Parathyroid adenoma (tissue), 2 donors: ENCODE data around the gene YAF2.

Experiments
- H2AFZ ChIP-seq: fragments of 300-600 bp; sonication (generic); one replicate; pipeline ENCODE4 v1.7.0; 2017; ENCODE audit warnings: antibody characterized with exemption, mild to moderate bottlenecking
- H3K27ac ChIP-seq: fragments of 300-600 bp; sonication (generic); one replicate; pipeline ENCODE4 v1.7.0; 2017
- H3K27me3 ChIP-seq: fragments of 300-600 bp; sonication (generic); one replicate; pipeline ENCODE4 v1.7.0; 2017; ENCODE audit warnings: low read length; ENCODE audit not compliant: control insufficient read depth, insufficient read depth
- H3K36me3 ChIP-seq: fragments of 300-600 bp; sonication (generic); one replicate; pipeline ENCODE4 v1.7.0; 2017; ENCODE audit warnings: low read length; ENCODE audit not compliant: control insufficient read depth, insufficient read depth
- H3K4me1 ChIP-seq: fragments of 300-600 bp; sonication (generic); one replicate; pipeline ENCODE4 v1.7.0; 2017; ENCODE audit warnings: control low read depth
- H3K4me2 ChIP-seq: fragments of 300-600 bp; sonication (generic); one replicate; pipeline ENCODE4 v1.7.0; 2017; ENCODE audit warnings: low read length
- H3K4me3 ChIP-seq: fragments of 300-600 bp; sonication (generic); one replicate; pipeline ENCODE4 v1.7.0; 2017; ENCODE audit warnings: low read depth, low read length
- H3K79me2 ChIP-seq: fragments of 300-600 bp; sonication (generic); one replicate; pipeline ENCODE4 v1.7.0; 2017; ENCODE audit warnings: control low read depth
- H3K9ac ChIP-seq: fragments of 300-600 bp; sonication (generic); one replicate; pipeline ENCODE4 v1.7.0; 2017; ENCODE audit warnings: mild to moderate bottlenecking
- H3K9me3 ChIP-seq: fragments of 300-600 bp; sonication (generic); one replicate; pipeline ENCODE4 v1.7.0; 2017; ENCODE audit warnings: low read length; ENCODE audit not compliant: control insufficient read depth
- CTCF ChIP-seq: fragments of 300-600 bp; sonication (generic); IDR thresholded peaks from one replicate; pipeline ENCODE4 v1.7.0; 2017; ENCODE audit warnings: antibody characterized with exemption, mild to moderate bottlenecking
- donor health status: primary hyperparathyroidism.

Gene YAF2

GRCh38 chr12:42125388-42125767 lies 112.7 kb downstream of the YAF2 start:
- Histone ChIP-seq H3K27ac (no peak overlapping the region), H3K4me1 (no peaks in the 10 kb centered on the region), H3K9me3 (no peaks in the 10 kb centered on the region), H3K4me3 (no peak overlapping the region), H3K79me2 (peaks cover 33% of the 10 kb centered on the region), H3K9ac (no peak overlapping the region), H2AFZ (no peak overlapping the region), H3K36me3 (no peaks in the 10 kb centered on the region), H3K4me2 (no peak overlapping the region), H3K27me3 (no peaks in the 10 kb centered on the region)
- no peak for TF ChIP-seq CTCF

GRCh38 chr12:42124764-42125387 lies 113.2 kb downstream of the YAF2 start:
- no peak overlapping the region for H3K4me2 ChIP-seq
- no peak overlapping the region for H3K27ac ChIP-seq
- no peaks in the 10 kb centered on the region for H3K27me3 ChIP-seq
- H3K9me3 ChIP-seq: no peaks in the 10 kb centered on the region
- TF ChIP-seq CTCF: no peak
- no peaks in the 10 kb centered on the region for H3K4me1 ChIP-seq
- no peak overlapping the region for H3K4me3 ChIP-seq
- H3K36me3 ChIP-seq: no peaks in the 10 kb centered on the region
- peaks cover 33% of the 10 kb centered on the region for H3K79me2 ChIP-seq
- no peak overlapping the region for H3K9ac ChIP-seq
- no peak overlapping the region for H2AFZ ChIP-seq

GRCh38 chr12:42119085-42119633 lies 118.9 kb downstream of the YAF2 start:
- peaks cover 28% of the 10 kb centered on the region for H3K79me2 ChIP-seq
- no peak overlapping the region for H3K27ac ChIP-seq
- no peaks in the 10 kb centered on the region for H3K4me1 ChIP-seq
- no peaks in the 10 kb centered on the region for H3K36me3 ChIP-seq
- H3K27me3 ChIP-seq: no peaks in the 10 kb centered on the region
- no peak overlapping the region for H3K9ac ChIP-seq
- H3K4me2 ChIP-seq: no peak overlapping the region
- no peak for TF ChIP-seq CTCF
- H2AFZ ChIP-seq: no peak overlapping the region
- no peaks in the 10 kb centered on the region for H3K9me3 ChIP-seq
- no peak overlapping the region for H3K4me3 ChIP-seq

- H3K27me3 ChIP-seq: no peaks in the 10 kb centered on the region
- no peaks in the 10 kb centered on the region for H3K4me1 ChIP-seq
- no peak overlapping the region for H3K9ac ChIP-seq
- no peak overlapping the region for H2AFZ ChIP-seq
- H3K4me3 ChIP-seq: no peak overlapping the region
- H3K9me3 ChIP-seq: no peaks in the 10 kb centered on the region
- no peak for TF ChIP-seq CTCF
- no peaks in the 10 kb centered on the region for H3K36me3 ChIP-seq
- peaks cover 28% of the 10 kb centered on the region for H3K79me2 ChIP-seq
- H3K27ac ChIP-seq: no peak overlapping the region
- H3K4me2 ChIP-seq: no peak overlapping the region
These were observed 119.7 kb downstream of the YAF2 start for GRCh38 chr12:42118136-42118879.
